DMS 273 (cell line): ENCODE results near the gene CAV1.
A peak's percentile ranks its signal among the peaks of the same experiment; 100 is the strongest.

ENCODE experiments used
- DNase-seq: peaks from one replicate; lab custom pipeline; 2025; ENCODE audit not compliant: unreplicated experiment; lab: John Stamatoyannopoulos, UW

The CAV1 gene

DNA sequence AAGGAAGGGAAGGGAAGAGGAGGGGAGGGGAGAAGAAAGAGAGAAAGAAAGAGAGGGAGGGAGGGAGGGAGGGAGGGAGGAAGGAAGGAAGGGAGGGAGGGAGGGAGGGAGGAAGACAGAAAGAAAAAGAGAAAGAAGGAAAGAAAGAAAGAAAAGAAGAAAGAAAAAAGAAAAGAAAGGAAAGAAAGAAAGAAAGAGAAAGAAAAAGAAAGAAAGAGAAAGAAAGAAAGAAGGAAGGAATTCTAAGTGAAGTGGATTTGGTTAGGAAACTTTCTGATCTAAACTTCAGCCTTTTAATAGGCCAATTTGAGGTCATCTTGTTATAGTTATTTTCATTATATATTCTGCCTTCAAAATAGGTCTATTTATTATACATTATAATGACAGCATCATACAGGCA lies 21.0 kb upstream of the CAV1 start:
- no peak for DNase-seq

DNA sequence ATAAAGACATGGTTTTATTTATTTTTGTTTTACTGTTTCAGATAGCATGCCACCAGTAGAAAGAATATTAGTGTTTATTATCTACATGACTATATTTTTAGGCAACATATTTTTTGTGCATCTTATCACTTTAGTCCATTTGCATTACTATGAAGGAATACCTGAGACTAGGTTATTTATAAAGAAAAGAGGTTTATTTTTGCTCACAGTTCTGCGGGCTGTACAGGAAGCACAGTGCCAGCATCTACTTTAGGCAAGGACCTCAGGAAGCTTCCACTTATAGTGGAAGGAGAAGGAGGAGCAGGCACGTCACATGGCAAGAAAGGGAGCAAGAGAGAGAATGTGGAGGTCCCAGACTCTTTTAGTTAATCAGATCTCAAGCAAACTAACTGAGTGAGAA lies 19.6 kb upstream of the CAV1 start:
- no peak for DNase-seq

DNA sequence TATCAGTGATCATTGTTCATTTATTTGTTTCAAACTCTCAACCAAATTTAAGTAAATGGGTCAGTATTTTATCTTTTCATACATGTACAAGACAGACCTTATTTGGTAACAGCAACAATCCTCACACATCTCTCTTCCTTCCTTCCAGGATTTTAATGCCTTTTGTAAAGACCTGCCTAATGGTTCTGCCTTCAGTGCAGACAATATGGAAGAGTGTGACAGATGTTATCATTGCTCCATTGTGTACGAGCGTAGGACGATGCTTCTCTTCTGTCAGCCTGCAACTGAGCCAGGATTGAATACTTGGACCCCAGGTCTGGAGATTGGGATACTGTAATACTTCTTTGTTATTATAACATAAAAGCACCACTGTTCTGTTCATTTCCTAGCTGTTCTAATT lies 19.0 kb upstream of the CAV1 start:
- DNase-seq: no peak

DNA sequence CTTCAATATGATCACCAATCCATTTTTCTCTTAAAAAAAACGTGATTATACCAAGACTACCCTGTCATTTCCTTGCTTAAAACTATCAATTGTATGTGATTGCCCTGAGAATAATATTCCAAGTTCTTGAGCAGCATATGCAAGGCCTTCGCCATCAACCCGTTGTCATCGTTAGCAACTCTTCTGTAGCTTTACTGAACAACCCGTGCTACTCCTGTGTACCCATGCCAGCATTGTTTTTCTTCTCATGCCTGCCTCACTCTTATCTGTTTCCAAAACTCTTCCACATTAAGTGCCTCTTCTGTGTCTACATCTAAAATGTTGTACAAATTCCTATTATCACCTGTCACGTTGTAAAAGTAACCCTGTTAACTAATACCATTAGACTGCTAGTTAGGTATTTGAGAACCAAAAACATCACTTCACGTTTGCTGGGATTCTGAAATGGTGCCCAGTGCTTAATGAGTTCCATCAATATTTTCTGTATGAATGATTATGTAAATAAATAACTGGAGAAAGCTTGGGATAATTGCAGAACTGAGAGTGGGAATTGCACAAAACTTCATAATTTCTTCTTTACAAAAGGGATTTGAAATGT lies 14.8 kb upstream of the CAV1 start:
- no peak for DNase-seq

DNA sequence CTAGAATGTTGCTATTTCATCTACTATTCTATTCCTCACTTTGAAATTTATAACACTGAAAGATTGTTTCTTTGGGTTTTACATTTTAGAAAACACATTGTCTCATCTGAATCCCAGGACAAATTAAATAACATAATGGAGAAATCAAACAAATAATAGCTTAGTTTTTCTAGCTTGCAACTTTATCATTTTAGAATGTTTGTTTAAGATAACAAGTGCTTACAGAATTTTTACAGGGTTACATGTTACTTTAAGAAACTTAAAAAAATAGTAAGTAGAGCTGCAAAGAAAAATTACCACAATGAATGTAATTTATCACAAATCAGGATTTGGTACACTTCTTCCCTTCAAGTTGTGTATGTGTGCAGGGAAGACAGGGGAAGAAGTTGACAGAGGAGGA lies 14.0 kb upstream of the CAV1 start:
- no peak for DNase-seq

DNA sequence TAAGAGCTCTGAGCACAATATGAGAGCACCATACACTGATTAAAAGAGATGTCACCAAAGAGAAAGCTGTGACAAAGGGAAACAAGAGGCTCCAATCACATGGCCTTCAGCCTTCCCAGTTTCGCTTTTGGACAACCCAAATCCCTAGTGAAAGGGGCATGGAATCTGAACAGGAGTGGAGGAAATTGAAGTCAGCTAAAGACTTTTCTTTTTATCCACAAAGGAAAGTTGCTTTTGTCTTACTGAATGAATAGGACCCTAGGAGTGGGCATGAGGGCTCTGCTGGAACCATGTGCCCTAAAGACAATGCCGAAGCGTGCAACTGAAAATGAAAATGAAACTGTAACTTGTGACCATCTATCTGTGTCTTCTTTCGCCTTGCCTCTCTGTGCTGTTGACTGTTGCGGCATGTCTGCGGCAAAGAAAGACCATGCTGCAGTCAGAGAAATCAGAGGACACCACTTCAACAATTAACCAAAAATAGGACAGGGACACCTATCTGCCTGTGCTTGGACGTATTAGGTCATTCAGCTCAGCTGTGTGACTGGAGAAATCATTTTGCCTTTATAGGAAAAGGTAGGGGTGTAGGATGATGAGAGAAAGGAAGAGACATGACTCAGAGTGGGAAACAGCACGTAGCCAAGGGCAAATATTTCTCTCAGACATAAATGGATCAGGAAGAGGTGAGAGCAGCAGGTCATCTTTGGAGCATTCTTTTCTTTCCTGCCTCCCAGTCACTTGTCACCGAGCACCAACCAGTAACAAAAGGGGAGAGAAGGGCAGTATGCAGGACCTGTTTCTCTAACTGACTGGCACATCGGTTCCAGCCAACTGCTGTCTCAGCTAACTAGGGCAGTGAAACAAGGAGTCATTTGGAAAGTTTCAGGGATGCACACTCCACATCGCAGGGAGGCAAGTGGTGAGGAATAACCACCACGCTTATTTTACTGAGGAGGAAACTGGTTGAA lies 13.0 kb upstream of the CAV1 start:
- no peak for DNase-seq

DNA sequence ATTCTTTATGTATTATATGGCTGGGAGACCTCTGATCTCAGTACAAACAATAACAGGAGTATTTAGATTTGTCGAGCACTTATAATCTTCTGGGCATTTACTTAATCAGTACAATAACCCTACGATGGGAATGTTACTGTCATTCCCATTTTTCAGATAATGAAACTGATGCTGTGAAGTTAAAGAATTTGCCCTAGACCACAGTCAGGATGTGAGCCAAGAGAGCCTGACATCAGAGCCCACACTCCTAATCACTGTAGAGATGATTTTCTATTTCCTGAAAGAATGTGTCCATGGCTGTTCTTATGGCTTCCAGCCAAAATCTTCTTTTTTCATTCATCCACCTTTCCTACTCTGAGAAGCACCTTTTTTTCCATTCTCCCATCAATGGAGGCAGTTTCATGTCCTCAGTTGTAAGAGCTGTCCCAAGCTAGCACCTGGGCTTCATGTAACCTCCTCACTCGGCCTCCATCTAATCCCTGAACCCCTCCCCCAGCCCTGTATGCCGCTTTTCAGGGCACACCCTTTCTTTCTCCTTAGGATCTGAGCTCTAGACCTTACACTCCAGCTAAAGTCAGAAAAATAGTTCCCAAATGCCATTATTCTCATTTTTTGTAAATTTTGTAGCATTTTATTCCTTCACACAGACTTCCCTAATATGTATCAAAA lies 12.2 kb upstream of the CAV1 start:
- no peak for DNase-seq

DNA sequence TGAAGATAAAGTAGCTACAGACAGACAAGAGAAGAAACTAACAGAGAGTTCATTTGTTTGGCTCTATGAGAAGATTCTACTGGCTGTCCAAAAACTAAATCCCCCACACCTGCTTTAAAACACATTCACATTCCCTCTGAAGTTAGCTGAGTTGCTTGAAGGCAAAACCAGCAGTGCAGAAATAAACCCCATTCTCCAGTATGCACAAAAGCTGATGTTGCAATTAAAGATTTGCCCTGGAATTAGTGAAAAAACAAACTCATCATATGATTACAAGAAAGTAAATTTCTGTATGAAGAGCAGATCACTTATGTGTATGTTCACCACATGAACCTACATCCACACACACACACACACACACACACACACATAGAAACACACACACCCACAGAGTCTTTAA lies 9.3 kb upstream of the CAV1 start:
- DNase-seq: no peak

DNA sequence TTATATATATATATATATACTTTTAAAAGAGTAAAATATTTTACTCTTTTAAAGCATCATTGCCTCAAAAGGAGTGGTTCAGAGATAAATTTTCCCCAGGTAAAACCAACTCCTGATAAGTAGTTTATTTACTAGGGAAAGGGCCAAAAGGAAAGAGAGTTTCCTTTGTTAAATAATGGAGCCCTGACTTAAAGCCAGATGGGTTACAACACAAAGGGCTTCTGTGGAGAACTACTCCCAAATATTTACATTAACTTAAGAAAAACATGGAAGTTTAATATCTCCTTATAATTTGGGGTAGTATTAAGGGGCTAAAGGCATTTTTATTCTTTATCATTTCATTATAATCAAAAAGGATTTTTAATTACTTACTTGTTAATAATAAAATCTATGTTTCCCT lies 8.5 kb upstream of the CAV1 start:
- no peak for DNase-seq

DNA sequence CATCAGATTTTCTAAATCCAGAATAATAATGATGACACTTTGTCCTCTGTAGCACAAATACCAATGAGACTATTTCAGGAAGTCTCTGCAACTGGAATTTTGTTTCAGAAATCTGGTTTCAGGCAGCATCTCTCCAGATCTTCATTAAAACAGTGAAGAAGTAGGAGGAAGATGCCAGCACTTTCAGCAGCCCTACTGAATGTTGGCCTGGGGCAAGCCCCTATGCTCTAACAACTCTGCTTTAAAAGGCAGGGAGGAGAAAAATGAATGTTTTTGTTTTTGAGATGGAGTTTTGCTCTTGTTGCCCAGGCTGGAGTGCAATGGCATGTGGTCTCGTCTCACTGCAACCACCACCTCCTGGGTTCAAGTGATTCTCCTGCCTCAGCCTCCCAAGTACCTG lies 7.2 kb upstream of the CAV1 start:
- no peak for DNase-seq

DNA sequence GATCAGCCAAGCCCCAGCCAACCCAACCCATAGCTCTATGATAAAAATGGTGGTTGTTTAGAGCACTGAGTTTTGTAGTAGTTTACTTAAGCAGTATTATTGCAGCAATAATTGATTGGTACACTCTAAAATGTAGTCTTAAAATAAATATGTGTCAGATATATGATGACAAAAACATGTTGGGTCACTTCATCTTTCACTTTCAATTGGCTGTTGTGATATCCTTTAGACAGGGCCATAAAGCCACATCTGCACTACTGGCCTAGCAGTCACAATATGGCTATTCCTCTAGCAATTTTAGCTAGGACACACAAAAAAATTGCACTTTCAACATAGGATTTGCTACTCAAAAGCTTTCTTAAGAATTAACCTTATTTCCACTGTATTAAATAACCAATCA lies 5.9 kb upstream of the CAV1 start:
- DNase-seq: no peak

DNA sequence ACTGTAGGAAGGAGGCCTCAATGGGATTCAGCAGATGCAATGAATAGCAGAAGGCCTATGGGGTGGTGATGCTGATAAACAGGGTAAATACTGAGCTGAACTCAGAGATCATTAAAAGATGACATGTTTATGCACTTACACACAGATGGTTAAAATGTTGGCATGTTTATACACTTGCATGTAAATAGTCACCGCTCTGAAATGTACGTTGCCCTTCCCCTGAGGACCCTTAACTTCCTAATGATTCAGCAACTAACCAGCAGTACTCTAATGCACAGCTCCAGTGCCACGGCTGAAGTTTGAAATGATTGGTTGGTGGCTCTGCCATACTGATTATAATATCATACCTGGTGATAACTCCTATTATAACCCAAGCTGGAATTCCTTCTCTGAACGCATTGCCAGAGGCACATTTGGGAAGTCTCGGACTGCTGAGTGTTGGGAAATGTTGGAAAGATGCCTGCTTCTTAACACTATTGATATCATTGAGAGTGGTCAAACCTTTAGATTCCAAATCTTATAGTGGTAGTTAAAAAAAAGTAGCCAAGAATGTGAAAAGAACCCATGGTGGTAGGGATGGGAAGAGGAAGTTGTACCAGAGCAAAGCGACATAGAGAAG lies 3.7 kb upstream of the CAV1 start:
- DNase-seq: no peak

DNA sequence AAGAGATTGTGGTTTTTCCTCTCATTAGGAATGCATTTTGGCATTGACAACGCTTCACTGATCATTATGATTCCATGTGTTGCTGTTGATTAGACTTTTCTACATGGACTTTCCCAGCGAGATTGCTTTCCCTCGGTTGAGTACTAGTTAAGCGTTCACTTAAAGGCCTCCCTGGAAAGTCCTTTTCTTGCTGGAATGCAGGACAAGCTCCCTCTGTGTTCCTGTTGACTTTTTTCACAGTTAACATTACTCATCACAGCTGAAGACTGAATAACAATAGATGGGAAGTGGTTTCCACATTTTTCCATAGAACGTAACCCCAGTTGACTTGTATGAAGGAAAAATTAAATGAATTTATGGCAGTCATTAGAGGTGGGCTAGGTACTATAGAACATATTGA lies 2.6 kb upstream of the CAV1 start:
- no peak for DNase-seq

DNA sequence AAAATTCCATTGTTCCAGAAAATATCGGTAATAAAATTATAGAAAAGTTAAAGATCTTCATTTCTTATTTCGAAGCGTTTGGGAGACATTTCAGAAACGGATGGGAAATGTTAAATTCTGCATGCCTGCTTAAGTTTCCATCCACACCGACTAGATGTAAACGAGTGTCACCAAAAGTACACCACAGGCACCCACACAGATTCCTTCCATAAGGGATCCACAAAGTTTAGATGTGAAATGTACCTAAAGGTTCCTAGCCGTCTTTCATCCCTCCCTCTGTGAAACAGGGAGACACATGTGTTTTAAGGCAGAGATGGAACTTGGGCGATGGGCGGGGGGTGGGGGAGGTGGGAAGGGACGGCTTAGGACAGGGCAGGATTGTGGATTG lies 621 bp upstream of the CAV1 start:
- no peak for DNase-seq

DNA sequence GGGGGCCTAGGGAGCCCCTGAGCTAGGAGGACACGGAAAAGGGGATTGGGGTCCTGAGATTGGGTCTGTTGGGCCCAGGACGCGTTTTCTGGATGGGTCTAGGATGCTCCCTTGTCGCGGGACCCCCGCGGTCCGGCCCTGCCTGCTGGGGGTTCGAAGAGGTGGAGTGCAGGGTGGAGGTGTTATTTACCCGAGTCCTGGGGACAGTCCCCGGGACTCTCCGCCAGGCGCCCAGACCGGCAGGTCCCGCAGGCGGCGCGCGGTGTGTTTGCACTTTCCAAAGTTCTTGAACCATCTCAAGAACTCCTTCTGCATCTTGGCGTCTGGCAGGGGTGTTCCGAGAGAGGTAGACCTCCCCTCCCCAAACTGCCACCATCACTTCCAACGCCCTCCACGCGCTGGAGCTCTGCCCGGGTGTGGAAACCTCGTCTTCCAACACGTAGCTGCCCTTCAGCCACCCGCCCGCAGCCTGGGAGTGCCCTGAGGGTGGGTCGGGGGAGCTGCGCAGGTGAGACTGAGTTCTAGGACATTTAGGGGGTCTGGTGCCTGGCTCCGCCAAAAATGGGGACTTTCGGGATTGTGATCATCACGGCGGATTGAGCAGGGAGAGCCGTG lies 569 bp downstream of the CAV1 start:
- peak; percentile 49 for DNase-seq

DNA sequence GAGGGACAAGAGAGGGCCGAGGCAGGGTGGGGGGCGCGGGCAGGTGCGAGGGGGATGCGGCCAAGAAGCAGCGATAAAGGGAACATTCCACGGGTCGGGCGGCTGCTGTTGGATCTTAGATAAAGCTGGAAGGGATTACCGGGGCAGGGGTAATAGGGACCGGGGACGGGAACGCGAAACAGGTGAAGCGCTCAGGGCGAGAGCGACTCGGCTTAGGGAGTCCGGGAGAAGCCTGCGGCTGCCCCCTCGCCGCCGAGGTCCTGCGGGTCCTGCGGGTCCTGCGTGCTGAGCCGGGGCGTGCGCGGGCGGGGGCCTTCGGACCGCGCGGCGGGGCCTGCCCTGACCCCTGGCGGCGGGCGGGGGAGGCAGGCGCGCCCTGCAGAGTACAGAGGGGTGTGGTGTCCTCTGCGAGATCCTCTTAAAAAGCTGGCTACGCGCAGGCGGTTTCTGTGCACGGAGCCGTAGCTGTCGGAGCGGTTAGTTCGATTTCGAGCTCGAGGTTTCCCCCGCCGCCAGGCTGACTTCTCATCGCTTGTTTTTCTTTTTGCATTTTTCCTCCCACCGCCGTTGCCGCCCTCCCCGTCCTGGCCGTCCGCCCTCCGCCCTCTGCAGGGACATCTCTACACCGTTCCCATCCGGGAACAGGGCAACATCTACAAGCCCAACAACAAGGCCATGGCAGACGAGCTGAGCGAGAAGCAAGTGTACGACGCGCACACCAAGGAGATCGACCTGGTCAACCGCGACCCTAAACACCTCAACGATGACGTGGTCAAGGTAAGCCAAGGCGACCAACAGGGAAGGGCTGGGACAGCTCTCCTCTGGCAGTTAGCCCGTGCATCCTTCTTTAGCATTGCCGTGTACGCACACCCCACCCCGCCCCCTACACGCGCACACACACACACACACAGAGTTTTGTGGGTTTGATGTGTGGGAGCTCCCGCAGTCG lies 1.4 kb downstream of the CAV1 start:
- DNase-seq: peak; percentile 89

DNA sequence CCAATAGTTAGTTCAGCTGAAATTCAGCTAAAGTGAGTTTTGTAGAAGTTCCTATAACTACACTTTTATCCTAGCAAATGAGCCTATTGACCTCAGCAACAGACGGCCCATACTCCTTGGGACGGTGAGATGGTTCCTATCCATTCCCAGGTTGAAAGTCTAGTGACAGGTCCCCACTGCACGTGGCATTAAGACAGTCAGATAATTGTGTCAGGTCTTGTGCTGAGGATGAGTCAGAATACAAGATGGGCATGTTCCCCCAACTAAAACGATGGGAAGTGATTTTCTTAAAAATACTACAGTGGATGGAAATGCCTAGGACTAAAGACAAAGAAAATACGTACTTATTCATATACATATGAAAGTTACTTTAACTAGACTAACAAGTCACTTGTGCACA lies 2.1 kb downstream of the CAV1 start:
- DNase-seq: no peak

DNA sequence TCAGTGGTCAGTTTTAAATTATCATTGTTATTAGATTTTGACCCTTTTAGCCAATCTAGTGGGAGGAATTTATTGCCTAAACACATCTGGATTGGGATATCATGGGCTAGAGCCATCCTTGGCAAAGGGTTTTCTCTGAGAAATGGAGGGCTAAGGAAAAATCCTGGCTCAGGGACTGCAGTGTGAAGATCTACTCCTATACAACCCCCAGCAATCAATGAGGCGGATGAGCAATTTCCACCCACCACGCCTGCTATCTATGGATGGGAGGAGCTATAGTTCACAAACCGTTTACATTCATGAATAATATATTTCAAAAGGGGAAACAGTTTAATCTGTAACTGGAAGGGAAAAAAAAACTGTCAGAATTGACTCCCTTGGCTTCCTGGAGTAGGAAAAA lies 2.7 kb downstream of the CAV1 start:
- DNase-seq: no peak

DNA sequence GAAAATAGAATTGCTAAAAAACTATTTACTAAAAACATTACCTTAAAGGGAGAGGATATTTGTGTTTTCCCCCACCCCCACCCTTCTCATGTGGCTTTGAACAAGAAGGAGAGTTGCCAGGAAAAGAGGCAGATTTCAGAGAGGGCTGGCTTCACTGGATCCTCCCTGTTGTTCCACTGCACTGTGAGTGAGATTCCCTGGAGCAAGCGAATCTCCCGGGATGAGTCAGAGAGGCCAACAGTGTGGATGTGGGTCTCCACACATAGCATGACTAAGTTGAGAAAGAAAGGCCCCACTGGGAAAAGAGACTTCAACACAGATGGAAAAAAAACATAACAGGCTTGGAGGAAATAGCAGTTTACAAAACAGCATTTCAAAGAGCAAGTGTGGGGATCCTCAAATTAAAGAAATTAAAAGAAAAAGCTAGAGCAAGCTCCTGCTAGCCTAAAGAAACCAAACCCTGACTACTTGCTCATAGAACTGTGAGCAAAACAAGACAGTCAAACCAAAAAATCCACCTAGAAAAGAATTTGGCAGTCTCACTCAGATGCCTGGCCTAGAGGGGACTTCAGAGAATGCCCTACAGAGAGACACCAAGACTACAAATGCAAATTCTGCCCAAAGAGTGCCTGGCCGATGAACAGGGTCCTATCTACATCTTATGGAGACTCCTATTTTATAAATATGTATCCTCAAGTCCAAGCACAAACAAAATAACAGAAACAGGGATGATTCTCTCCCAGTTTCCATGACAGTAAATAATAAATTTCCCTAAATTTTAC lies 3.4 kb downstream of the CAV1 start:
- no peak for DNase-seq
